ENCODE data around the gene LIAS. TPM values are rescaled to one million over a fixed set of nuclear protein-coding genes. Genes with fewer than 3 reads are reported as not detected.

The LIAS gene
- total and polyA plus RNA-seq, 2 of the 13 experiments (the other 11 are each of a cell fraction or from before 2014, with no cell fraction given), result 16.0 to 16.6 TPM

GRCh38 chr4:39441593-39441992, 17.3 kb upstream of the LIAS start (continued):
- TF ChIP-seq ASH2L (IDR thresholded peaks at IDR 0.05; ENCODE audit: insufficient read length, low read depth, low read length), result no peak
- no peak for TF ChIP-seq REXO4 (CRISPR knock-in tag; IDR thresholded peaks at IDR 0.05; ENCODE audit: borderline replicate concordance)
- no peak for TF ChIP-seq ZBTB3 (CRISPR knock-in tag; IDR thresholded peaks at IDR 0.05; ENCODE audit: borderline replicate concordance, low read depth)
- TF ChIP-seq ATF2 (CRISPR knock-in tag; IDR thresholded peaks at IDR 0.05), result no peak
- no peak for TF ChIP-seq MXD4 (CRISPR knock-in tag; IDR thresholded peaks at IDR 0.05)
- TF ChIP-seq YY1 (IDR thresholded peaks at IDR 0.05; ENCODE audit: insufficient read depth, insufficient replicate concordance, low read depth, low read length), result no peak
- no peak for TF ChIP-seq ATF3 (CRISPR knock-in tag; IDR thresholded peaks at IDR 0.05)
- no peak for TF ChIP-seq YEATS2 (CRISPR knock-in tag; IDR thresholded peaks at IDR 0.05; ENCODE audit: borderline replicate concordance)
- no peak for TF ChIP-seq NFRKB (IDR thresholded peaks at IDR 0.05)

GRCh38 chr4:39442998-39443397, 15.9 kb upstream of the LIAS start:
- no peak for FAIRE-seq
- H4K20me1 ChIP-seq (ENCODE audit: insufficient read depth, low read length), result no peaks in the 10 kb centered on the region
- no peak overlapping the region for H2AFZ ChIP-seq (ENCODE audit: low read length)
- no peak for ATAC-seq
- no peaks in the 10 kb centered on the region for H3K4me1 ChIP-seq (ENCODE audit: insufficient read depth, low read length)
- H3K36me3 ChIP-seq (replicated peaks in 1 of 2; ENCODE audit: control insufficient read depth in 1 of 2, insufficient read depth in 2 of 2, low read length in 2 of 2), result peaks cover 11 to 46% of the 10 kb centered on the region in 2 experiments; a peak in 4 of 5 replicates
- no peaks in the 10 kb centered on the region for H3K79me2 ChIP-seq (ENCODE audit: insufficient read depth, low read length)
- no peaks in the 10 kb centered on the region for H3K9me3 ChIP-seq (ENCODE audit: low read length)
- ChIA-PET POLR2A (interaction anchor here (0.7 kb wide), 1 partner anchor 24 kb away, joined by 6 read pairs; no protein-coding TSS in a partner anchor), CTCF (ENCODE audit: low intra/inter-chr PET ratio, low total read pairs) (no interaction called here)
- no peak overlapping the region for H3K27ac ChIP-seq (ENCODE audit: extremely low read length, insufficient read depth, low read length)
- DNase-seq (ENCODE audit: low spot score), result no peak
- no TSS peak for BruUV-seq (replicated peaks)
- H3K27me3 ChIP-seq (ENCODE audit: control insufficient read depth in 1 of 2, insufficient read depth in 2 of 2, low read length in 2 of 2), result no peaks in the 10 kb centered on the region
- H3K4me3 ChIP-seq (replicated peaks in 1 of 3; ENCODE audit: insufficient read depth in 1 of 3, low read depth in 2 of 3, low read length in 3 of 3), result no peak overlapping the region
- H3K4me2 ChIP-seq (ENCODE audit: low read depth, low read length), result no peak overlapping the region
- no peak for TF ChIP-seq ZNF230 (CRISPR knock-in tag; IDR thresholded peaks at IDR 0.05)
- TF ChIP-seq LRRFIP1 (CRISPR knock-in tag; conservative IDR thresholded peaks at IDR 0.05), result no peak
- no peak for TF ChIP-seq GMEB2 (CRISPR knock-in tag; IDR thresholded peaks at IDR 0.05; ENCODE audit: low read depth)
- no peak for TF ChIP-seq NBN (conservative IDR thresholded peaks at IDR 0.05)
- TF ChIP-seq ZBTB14 (CRISPR knock-in tag; IDR thresholded peaks at IDR 0.05), result no peak
- in situ Hi-C loops (cut with HindIII; ENCODE audit: extremely low pct_ligation_motif_present, low pct_unique_long_range_greater_than_20kb) (no loop called here), intact Hi-C loops (cut with micrococcal nuclease; ENCODE audit: unreplicated experiment) (no loop called here)
- 98% methylated on average over 4 of the region's 4 CpGs for WGBS (ENCODE audit: low lambda C conversion rate)
- H3K9ac ChIP-seq (ENCODE audit: insufficient read depth, low read depth, low read length), result no peak overlapping the region

All from HepG2 (cell line).